H1 (cell line): ENCODE measurements around the gene PMM2. TPM values are rescaled to one million over a fixed set of nuclear protein-coding genes. Genes with fewer than 3 reads are reported as not detected.

Source experiments
- CBX8 ChIP-seq: fragments of 300-800, 300-1000 bp; sonication (generic); IDR thresholded peaks from 2 replicates; pipeline ENCODE4 v1.7.1; 2016; ENCODE audit warnings: low read depth, low read length, borderline replicate concordance
- CEBPB ChIP-seq: IDR thresholded peaks from 2 replicates; pipeline ENCODE4 v1.6.1; 2012; ENCODE audit warnings: low read depth, low read length
- polyA plus RNA-seq, 7 experiments: library from polyadenylated mRNA; depleted of rRNA in 3 of 7; stranded (reverse) in 5 of 7; unstranded in 2 of 7; fragments of >200 nt in 5 of 7; fragments of 200-250 nt in 2 of 7; gene quantifications; 1 replicate in 5 of 7; 2 replicates in 1 of 7; 4 replicates in 1 of 7; pipeline versions ENCODE4 v1.2.1 to v1.2.3, GENCODE V29; 2011 to 2013; ENCODE audit warnings: missing spikeins in 2 of 7, mixed read lengths in 2 of 7
- total RNA-seq: library from RNA; stranded (reverse); fragmentation: NEBNext Ultra II Directional; extraction: Animal tissue kit (Norgen Biotek cat#: 25700); gene quantifications from 2 replicates; pipeline ENCODE4 v1.2.1, GENCODE V29; 2021
- TF ChIP-seq, protein P1 (sequence below): IDR thresholded peaks from 2 replicates; pipeline ENCODE4 v1.6.1; 2011; ENCODE audit warnings: low read length, improper control_type of control experiment

The PMM2 gene
- total and polyA plus RNA-seq, 2 of the 8 experiments (the other 6 are each of a cell fraction or from before 2014, with no cell fraction given): 26.2 to 49.4 TPM

DNA sequence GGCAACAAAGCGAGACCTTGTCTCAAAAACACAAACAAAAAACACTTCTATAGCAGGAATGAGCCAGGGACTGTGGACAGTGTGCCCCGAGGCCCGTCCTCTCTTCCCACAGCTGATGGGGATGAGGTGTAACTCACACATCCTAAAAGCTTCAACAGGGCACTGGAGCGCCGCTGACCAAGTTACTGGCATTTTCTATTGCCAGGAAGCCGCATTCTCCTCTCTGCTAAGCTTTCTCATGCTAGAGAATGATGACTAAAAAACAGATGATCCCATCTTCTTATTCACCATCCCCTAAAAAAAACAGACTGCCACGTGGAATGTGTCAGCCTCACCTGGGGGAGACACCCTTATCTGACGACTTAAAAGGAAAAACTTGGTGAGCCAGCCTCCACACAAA lies 54.9 kb downstream of the PMM2 start (continued):
- TF ChIP-seq CEBPB (no peak), CBX8 (no peak)
- TF ChIP-seq, protein P1, sequence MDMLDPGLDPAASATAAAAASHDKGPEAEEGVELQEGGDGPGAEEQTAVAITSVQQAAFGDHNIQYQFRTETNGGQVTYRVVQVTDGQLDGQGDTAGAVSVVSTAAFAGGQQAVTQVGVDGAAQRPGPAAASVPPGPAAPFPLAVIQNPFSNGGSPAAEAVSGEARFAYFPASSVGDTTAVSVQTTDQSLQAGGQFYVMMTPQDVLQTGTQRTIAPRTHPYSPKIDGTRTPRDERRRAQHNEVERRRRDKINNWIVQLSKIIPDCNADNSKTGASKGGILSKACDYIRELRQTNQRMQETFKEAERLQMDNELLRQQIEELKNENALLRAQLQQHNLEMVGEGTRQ: no peak
